IPS-18c (cell line): ENCODE data around the gene ADAMTS16.

Experiments used
- H3K4me3 ChIP-seq: 2 replicates; pipeline ENCODE4 v1.7.0; 2013; ENCODE audit warnings: low read depth, mild to moderate bottlenecking, low read length, moderate library complexity; ENCODE audit not compliant: insufficient read depth
- H3K9me3 ChIP-seq: one replicate; pipeline ENCODE4 v1.6.1; 2013; ENCODE audit warnings: mild to moderate bottlenecking, low read length, moderate library complexity; ENCODE audit not compliant: control insufficient read depth, insufficient read depth

The ADAMTS16 gene

GRCh38 chr5:5359618-5360017 is 219.5 kb downstream of the ADAMTS16 start:
- Histone ChIP-seq H3K4me3 (no peak overlapping the region), H3K9me3 (no peaks in the 10 kb centered on the region)

GRCh38 chr5:5360363-5360940 is 220.3 kb downstream of the ADAMTS16 start:
- Histone ChIP-seq H3K4me3 (no peak overlapping the region), H3K9me3 (no peaks in the 10 kb centered on the region)

GRCh38 chr5:5360941-5361520 is 220.9 kb downstream of the ADAMTS16 start:
- H3K4me3 ChIP-seq = no peak overlapping the region
- H3K9me3 ChIP-seq = no peaks in the 10 kb centered on the region

GRCh38 chr5:5363045-5363444 is 222.9 kb downstream of the ADAMTS16 start:
- Histone ChIP-seq H3K9me3 (no peaks in the 10 kb centered on the region), H3K4me3 (no peak overlapping the region)

GRCh38 chr5:5364932-5365331 is 224.8 kb downstream of the ADAMTS16 start:
- H3K4me3 ChIP-seq = no peak overlapping the region
- H3K9me3 ChIP-seq = no peaks in the 10 kb centered on the region

- Histone ChIP-seq H3K4me3 (no peak overlapping the region), H3K9me3 (no peaks in the 10 kb centered on the region)
These were observed 227.6 kb downstream of the ADAMTS16 start for GRCh38 chr5:5367739-5368138.

GRCh38 chr5:5369051-5369605 is 229.0 kb downstream of the ADAMTS16 start:
- H3K9me3 ChIP-seq = peaks cover 2% of the 10 kb centered on the region
- no peak overlapping the region for H3K4me3 ChIP-seq
